Ectodermal cell (in vitro differentiated cells): Measurements from ENCODE around the gene PISD.

Experiments used
- H3K27ac ChIP-seq: 2 replicates; pipeline ENCODE4 v1.7.0; 2013; ENCODE audit warnings: mild to moderate bottlenecking, low read depth, low read length; ENCODE audit not compliant: insufficient read depth, poor library complexity, severe bottlenecking
- H3K27me3 ChIP-seq: 2 replicates; pipeline ENCODE4 v1.7.0; 2013; ENCODE audit warnings: mild to moderate bottlenecking, low read length; ENCODE audit not compliant: insufficient read depth, control insufficient read depth, poor library complexity, severe bottlenecking
- H3K36me3 ChIP-seq: one replicate; pipeline ENCODE4 v1.7.0; 2013; ENCODE audit warnings: low read length; ENCODE audit not compliant: control insufficient read depth, insufficient read depth
- H3K4me1 ChIP-seq: one replicate; pipeline ENCODE4 v1.7.0; 2013; ENCODE audit warnings: low read length; ENCODE audit not compliant: control insufficient read depth, insufficient read depth
- H3K4me3 ChIP-seq: 2 replicates; pipeline ENCODE4 v1.7.0; 2013; ENCODE audit warnings: low read depth, low read length, control low read depth; ENCODE audit not compliant: insufficient read depth
- H3K9me3 ChIP-seq: 2 replicates; pipeline ENCODE4 v1.7.0; 2013; ENCODE audit warnings: mild to moderate bottlenecking, low read length, moderate library complexity; ENCODE audit not compliant: control insufficient read depth
- WGBS, 2 experiments: methylation state at CpG; one replicate each; pipeline ENCODE4 v1.1.7; 2013; ENCODE audit warnings: missing lambda C conversion rate in 2 of 2; 5-methylcytosine and 5-hydroxymethylcytosine counted together

PISD gene

DNA sequence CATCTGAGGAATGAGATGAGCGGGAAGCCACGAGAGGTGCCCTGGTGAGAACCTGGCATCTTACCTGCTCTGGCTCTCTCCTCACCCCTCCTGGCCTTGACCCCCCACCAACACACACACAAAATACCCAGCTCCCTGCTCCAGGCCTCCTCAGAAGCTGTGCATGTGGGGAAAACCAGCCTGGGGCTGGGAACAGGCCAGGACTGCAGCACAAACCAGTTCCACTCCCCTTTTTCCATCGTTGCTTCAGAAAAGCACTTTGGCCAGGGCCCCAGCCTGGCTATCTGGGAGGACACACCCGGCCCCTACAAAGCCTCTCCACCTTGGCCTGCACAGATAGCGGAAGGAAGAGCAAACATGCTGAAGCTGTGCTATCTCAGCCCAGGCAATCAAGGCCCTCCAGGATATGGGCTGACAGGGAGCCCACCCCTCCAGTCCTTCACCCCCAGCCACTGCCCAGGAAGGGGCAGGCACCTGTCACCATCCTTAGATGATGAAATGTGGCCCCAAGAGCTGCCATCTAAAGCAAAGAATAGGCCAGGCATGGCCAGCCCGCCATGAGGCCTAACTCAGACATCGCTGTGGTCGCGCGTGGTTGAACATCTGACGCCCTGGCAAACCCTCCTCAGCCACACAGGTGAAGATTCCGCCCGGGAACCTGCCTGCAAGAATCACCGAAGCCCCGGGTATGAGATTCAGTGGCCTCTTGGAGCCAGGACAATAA is 35.4 kb downstream of the PISD start:
- Histone ChIP-seq H3K27ac (peak overlapping the region; percentile 81), H3K4me3 (no peak overlapping the region), H3K4me1 (peaks cover 46% of the 10 kb centered on the region), H3K27me3 (no peaks in the 10 kb centered on the region), H3K36me3 (no peaks in the 10 kb centered on the region), H3K9me3 (no peaks in the 10 kb centered on the region)
- 90 to 91% methylated on average over 15 of the region's 15 CpGs for WGBS, 2 experiments

DNA sequence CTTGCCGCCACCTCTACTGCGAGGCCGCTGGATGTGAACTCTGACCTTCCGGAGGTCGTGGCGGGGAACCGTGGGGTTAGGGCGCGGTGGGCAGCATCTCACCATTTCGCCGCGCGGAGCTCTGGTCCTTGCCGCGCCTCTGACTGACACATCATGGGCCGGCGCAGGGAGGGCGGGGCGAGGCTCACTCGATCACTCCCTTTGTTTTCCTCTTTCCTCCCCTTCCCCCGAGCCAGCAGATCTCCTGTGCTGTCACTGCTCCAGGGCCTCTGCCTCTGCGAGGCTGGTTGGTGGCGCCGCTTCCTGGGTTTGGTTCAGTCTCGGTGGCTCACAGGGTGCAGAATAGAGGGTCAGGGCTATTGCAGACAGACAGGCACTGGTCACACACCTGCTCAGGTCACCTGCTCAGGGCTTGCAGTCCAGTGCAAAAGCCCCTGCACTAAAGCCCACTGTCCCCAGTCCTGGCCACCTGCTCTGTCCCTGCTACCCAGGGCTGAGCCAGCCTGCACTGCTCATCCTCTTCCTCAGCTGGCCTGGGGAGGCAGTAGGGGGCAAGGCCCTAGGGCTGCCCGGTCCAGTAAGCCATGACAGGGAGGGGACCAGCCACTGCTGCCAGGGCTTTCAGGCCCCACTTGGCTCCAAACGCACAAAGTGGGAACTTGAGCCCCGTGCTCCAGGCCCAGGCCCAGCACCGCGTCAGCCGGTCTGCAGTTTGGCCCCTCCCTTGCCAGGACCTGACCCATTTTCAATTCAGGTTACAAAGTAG is 36.2 kb downstream of the PISD start:
- no peaks in the 10 kb centered on the region for H3K27me3 ChIP-seq
- no peaks in the 10 kb centered on the region for H3K9me3 ChIP-seq
- H3K4me1 ChIP-seq = peaks cover 42% of the 10 kb centered on the region
- peak overlapping the region; percentile 81 for H3K27ac ChIP-seq
- WGBS, 2 experiments = 27% methylated on average over 31 of the region's 31 CpGs
- H3K36me3 ChIP-seq = no peaks in the 10 kb centered on the region
- H3K4me3 ChIP-seq = peak overlapping the region; percentile 18

DNA sequence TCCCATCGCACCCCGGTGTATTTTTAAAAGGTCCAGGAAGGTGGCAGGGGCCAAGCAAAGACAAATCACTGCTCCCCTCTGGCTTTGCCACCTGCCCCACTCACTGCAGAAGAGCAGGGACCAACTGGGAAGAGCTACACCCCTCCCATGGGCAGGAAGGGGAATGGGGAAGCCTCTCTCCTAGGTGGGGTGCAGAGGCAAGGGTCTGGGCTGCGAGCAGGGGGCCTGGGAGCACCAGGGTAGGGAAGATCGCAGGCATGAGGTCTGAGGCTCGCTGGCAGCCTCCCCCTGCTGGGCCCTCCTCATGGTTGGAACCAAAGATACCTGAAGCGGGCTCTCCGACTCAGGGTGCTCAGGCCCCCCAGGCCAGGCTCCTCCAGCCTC is 36.8 kb downstream of the PISD start:
- peaks cover 42% of the 10 kb centered on the region for H3K4me1 ChIP-seq

DNA sequence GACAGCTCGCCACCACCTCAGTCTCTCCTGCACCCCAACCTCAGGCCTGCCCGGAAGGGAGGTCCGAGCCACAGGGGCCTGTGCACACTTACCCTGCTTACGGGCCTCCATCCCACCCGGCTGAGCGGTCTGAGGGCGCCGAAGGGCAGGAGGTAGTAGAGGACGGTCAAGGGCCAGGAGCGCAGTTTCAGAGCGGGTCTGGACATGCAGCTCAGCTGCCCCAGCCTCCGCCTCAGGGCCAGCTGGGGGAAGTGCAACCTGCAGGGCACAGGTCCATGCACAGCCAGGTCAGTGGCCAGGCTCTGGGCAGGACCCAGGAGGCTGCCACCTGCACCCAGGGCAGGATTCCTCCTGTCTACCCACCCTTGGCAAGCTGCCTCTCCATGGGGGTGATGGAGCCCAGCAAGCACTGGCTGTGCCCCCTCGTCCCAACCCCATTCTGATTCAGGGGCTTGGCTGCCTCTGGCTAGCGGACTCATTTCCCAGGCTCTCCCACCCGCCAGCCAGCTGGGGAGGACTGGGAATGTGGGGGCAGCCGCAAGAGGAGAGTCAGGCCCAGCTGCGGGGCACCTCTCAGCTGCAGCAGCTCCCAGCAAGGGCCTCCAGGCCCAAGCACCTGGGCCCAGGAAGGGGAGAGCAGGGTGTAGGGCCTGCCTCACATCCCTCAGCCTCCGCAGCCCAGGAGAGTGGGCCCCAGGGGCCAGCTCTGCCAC is 38.3 kb downstream of the PISD start:
- Histone ChIP-seq H3K27me3 (no peaks in the 10 kb centered on the region), H3K4me3 (no peak overlapping the region), H3K9me3 (no peaks in the 10 kb centered on the region), H3K36me3 (peaks cover 6% of the 10 kb centered on the region), H3K4me1 (peaks cover 37% of the 10 kb centered on the region), H3K27ac (no peak overlapping the region)
- 93% methylated on average over 18 of the region's 18 CpGs for WGBS, 2 experiments

More for the DNA sequence above, 36.8 kb downstream of the PISD start:
- Histone ChIP-seq H3K9me3 (no peaks in the 10 kb centered on the region), H3K36me3 (peaks cover under 1% of the 10 kb centered on the region), H3K4me3 (peak overlapping the region; percentile 18), H3K27me3 (no peaks in the 10 kb centered on the region), H3K27ac (peak overlapping the region; percentile 70)
- 68 to 69% methylated on average over 7 of the region's 7 CpGs for WGBS, 2 experiments

DNA sequence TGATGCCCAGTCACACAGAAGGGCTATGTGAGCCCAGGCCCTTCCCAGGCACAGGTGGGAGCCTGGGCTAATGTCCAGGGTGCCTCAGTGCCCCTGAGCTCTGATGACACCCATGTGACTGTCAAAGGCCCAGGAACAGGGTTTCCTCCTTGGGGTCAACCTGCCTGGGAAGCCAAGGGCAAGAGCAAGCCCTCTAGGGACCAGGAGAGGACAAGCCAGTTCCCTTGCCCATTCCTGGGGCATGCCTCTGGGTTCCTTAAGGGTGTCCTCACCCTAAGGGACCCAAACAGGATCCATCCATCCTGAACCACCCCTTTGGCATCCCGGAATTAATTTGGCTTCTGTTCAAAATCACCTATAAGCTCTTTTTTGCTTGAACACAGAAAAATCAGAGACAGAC is 39.0 kb downstream of the PISD start:
- Histone ChIP-seq H3K9me3 (no peaks in the 10 kb centered on the region), H3K27me3 (no peaks in the 10 kb centered on the region), H3K4me1 (peaks cover 37% of the 10 kb centered on the region), H3K4me3 (no peak overlapping the region), H3K27ac (no peak overlapping the region), H3K36me3 (peaks cover 6% of the 10 kb centered on the region)
- 91 to 97% methylated on average over 1 of the region's 1 CpG for WGBS, 2 experiments

DNA sequence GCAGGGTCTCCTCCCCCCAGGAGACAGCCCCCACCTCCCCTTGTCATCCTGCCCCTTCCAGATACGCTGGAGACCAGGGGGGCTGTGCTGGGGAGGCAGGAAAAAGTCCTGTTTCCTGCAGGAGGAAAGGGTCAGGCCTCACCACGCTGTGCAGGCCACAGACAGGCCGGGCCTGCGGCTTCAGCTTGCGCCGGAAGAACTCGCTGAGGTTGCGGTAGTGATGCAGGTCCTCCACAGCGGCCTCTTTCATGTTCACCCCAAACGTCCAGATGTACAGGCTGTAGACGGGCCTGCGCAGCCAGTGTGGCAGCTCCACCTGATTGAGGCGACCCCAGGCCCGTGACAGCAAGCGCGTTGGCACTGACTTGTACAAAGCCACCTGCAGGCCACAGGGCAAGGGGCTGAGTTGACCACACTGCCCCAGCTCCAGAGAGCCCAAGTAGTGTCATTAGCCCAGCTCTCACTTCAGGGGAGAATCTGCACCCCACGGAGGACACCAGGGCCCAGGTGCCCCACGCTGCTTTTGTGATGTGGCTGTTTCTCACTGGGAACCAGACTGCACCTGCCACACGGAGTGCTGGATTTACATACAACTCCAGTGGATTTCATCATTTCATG is 40.4 kb downstream of the PISD start:
- Histone ChIP-seq H3K9me3 (no peaks in the 10 kb centered on the region), H3K4me1 (peaks cover 30% of the 10 kb centered on the region), H3K4me3 (no peak overlapping the region), H3K36me3 (peaks cover 6% of the 10 kb centered on the region), H3K27ac (no peak overlapping the region), H3K27me3 (no peaks in the 10 kb centered on the region)
- 94 to 96% methylated on average over 19 of the region's 19 CpGs for WGBS, 2 experiments

DNA sequence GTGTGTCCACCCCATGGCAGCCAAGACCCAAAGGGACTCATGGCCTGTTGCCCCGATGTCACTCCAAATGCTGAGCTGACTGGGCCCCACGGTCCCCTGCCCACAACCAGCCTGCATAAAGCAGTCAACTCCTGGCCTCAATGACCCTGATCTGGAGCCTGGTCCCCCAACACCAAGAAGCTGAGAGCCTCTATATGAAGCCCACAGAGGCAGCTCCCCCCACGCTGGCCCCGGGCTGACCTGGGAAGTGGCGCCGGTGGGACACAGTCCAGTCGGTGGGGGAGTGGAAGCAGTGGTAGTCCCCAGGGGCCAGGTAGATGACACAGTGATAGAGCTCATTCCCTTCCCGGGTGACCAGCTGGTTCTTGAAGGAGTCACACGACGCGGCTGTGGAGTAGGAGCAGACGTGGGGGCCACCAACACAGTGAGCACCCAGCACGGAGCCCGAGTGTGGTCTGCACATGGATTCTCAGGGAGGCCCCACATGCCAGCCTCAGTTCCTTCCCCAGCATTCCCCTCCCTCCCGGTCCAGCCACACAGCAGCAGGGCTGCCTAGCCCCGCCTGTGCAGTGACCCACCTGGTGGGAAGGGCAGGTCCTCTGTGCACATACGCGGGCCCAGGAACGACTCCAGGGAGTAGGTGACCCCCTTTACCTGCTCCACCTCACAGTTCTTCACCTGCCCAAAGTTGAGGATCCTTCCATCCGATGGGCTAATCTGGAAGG is 41.1 kb downstream of the PISD start:
- Histone ChIP-seq H3K36me3 (peaks cover 6% of the 10 kb centered on the region), H3K27me3 (no peaks in the 10 kb centered on the region), H3K4me1 (peaks cover 23% of the 10 kb centered on the region), H3K9me3 (no peaks in the 10 kb centered on the region), H3K4me3 (no peak overlapping the region), H3K27ac (no peak overlapping the region)
- 94 to 95% methylated on average over 20 of the region's 20 CpGs for WGBS, 2 experiments

DNA sequence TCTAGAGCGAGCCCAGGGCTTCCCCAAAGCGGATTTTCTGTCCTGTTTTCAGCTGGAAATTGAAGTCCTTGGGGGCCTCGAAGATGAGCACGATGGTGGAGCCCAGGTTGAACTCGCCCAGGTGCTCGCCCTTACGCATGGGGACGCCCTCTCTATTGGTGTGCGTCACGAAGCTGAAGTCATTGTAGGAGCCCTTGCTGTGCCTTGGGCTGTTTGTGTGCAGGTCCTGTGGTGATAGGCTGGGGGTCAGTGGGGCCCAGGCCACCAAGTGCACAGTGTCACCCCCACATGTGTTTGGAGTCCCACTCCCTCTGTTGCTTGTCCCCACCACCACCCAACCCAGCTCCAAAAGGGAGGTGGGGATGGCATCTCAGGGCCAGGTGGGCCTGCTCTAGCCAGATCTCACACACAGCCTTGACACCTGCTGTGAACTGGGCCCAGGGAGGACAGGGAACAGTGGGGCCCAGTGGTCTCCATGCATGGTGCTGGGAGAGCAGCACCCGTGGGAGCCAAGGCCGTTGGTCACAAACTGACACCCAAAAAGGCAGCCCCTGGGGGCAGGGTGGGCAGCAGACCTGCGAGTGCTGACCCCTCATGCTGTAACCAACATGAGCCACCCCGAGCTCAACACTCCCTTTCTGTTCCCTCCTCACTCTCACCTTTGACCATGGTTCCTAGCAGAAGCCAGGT is 42.3 kb downstream of the PISD start:
- no peaks in the 10 kb centered on the region for H3K9me3 ChIP-seq
- peaks cover 6% of the 10 kb centered on the region for H3K36me3 ChIP-seq
- no peak overlapping the region for H3K4me3 ChIP-seq
- no peaks in the 10 kb centered on the region for H3K27me3 ChIP-seq
- WGBS, 2 experiments = 96 to 97% methylated on average over 14 of the region's 14 CpGs
- no peak overlapping the region for H3K27ac ChIP-seq
- peaks cover 11% of the 10 kb centered on the region for H3K4me1 ChIP-seq

DNA sequence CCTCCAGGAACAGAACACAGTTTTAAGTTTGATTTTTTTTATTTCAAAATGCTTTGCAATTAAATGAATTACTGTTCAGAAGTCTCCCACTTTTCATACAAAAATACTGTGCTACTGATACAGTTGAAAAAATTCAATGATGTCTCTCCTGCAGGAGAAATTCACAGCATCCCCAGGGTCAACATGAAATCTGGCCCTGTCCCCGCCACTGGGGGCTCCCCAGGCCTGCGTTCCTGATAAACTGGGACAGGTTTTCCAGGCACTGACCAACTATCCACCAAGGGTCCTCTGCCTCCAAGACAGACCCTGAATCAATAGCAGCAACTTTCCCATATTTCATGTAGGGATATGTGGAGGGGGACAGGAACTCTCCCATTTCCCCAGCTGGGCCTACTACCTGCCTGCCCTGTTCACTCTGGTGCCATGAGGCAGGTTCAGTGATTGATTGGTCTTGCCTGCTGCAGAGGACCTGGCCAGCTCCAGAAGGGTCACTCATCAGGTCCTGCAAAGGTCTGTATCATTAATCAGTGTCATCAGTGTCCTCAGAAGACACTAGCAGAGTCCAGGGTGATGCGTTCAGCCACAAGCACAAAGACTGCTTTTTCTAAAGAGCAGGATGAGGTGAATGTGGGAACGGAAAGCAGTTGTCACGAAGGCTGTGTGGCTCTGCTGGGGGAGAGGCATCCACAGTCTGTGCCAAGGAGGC is 43.4 kb downstream of the PISD start:
- H3K4me1 ChIP-seq = no peaks in the 10 kb centered on the region
- peaks cover 6% of the 10 kb centered on the region for H3K36me3 ChIP-seq
- WGBS, 2 experiments = 91 to 93% methylated on average over 5 of the region's 5 CpGs
- no peak overlapping the region for H3K27ac ChIP-seq
- H3K4me3 ChIP-seq = no peak overlapping the region
- H3K9me3 ChIP-seq = no peaks in the 10 kb centered on the region
- no peaks in the 10 kb centered on the region for H3K27me3 ChIP-seq
